ENCODE results near the gene PECR.

DNA sequence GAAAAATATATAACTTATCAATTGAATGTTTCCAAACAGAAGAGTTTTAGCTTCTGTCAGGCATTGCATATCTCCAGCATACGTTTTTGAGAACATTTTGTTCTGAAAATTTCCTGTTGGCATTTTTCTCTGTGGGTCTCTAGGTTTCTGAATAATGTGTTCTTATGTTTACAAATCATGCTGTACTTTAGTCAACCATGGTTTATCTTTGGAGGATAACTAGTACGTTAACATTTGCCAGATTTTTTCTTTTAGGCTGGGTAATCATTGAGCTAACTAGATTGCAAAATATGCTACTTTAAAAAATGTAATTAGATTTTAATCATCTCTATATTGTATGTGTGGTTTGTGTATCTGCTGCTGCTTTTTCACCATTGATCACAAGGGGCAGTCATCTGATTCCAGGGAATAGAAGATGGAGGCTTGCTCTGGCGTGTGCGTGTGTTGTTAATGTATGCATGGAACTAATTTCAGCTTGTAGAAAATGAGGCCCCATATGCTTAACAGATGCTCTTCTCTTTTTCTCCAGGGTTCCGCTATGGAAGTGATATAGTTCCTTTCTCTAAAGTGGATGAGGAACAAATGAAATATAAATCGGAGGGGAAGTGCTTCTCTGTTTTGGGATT is 48.9 kb upstream of the PECR start:
- TF ChIP-seq TP53 (CRISPR knock-in tag; IDR thresholded peaks at IDR 0.05) (no peak), NR3C1 (CRISPR knock-in tag; conservative IDR thresholded peaks at IDR 0.05; ENCODE audit: low read depth) (no peak), TCF7 (CRISPR knock-in tag; IDR thresholded peaks at IDR 0.05; ENCODE audit: low read depth) (no peak), JUN (CRISPR knock-in tag; IDR thresholded peaks at IDR 0.05) (no peak), FOXP1 (CRISPR knock-in tag; IDR thresholded peaks at IDR 0.05; ENCODE audit: borderline replicate concordance) (no peak), SMAD3 (CRISPR knock-in tag; IDR thresholded peaks at IDR 0.05; ENCODE audit: borderline replicate concordance) (no peak), MAX (CRISPR knock-in tag; IDR thresholded peaks at IDR 0.05) (no peak), ZNF423 (CRISPR knock-in tag; IDR thresholded peaks at IDR 0.05) (no peak)
- TF ChIP-seq, protein P1, sequence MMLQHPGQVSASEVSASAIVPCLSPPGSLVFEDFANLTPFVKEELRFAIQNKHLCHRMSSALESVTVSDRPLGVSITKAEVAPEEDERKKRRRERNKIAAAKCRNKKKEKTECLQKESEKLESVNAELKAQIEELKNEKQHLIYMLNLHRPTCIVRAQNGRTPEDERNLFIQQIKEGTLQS (CRISPR knock-in tag; conservative IDR thresholded peaks at IDR 0.05): no peak
- TF ChIP-seq, protein P2, sequence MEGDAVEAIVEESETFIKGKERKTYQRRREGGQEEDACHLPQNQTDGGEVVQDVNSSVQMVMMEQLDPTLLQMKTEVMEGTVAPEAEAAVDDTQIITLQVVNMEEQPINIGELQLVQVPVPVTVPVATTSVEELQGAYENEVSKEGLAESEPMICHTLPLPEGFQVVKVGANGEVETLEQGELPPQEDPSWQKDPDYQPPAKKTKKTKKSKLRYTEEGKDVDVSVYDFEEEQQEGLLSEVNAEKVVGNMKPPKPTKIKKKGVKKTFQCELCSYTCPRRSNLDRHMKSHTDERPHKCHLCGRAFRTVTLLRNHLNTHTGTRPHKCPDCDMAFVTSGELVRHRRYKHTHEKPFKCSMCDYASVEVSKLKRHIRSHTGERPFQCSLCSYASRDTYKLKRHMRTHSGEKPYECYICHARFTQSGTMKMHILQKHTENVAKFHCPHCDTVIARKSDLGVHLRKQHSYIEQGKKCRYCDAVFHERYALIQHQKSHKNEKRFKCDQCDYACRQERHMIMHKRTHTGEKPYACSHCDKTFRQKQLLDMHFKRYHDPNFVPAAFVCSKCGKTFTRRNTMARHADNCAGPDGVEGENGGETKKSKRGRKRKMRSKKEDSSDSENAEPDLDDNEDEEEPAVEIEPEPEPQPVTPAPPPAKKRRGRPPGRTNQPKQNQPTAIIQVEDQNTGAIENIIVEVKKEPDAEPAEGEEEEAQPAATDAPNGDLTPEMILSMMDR (IDR thresholded peaks at IDR 0.05): no peak
- TF ChIP-seq, protein P3, sequence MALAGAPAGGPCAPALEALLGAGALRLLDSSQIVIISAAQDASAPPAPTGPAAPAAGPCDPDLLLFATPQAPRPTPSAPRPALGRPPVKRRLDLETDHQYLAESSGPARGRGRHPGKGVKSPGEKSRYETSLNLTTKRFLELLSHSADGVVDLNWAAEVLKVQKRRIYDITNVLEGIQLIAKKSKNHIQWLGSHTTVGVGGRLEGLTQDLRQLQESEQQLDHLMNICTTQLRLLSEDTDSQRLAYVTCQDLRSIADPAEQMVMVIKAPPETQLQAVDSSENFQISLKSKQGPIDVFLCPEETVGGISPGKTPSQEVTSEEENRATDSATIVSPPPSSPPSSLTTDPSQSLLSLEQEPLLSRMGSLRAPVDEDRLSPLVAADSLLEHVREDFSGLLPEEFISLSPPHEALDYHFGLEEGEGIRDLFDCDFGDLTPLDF (CRISPR knock-in tag; IDR thresholded peaks at IDR 0.05): no peak
